ENCODE data around the gene SKAP1. TPM values are rescaled to one million over a fixed set of nuclear protein-coding genes. Genes with fewer than 3 reads are reported as not detected.

The SKAP1 gene
- total and polyA plus RNA-seq, 2 donors (not counting 1 experiment from before 2014, with no cell fraction given): not detected

DNA sequence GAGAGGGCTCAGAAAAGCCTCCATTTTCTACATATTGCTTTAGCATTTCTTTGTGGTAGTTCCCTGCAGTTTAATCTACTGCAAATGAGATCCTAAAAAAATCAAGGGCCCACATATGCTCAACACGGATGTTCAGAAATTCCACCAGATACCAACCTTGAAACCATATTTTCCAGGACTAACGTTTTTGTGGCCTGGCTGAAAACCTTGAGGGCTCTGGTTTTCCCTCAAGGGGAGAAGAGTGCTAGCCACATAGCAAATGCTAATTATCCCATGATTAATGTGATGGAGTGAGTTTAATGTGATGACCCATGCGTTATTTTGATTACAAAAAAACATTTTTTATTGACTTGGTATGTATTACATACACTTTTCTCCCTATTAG lies 253.6 kb downstream of the SKAP1 start:
- Histone ChIP-seq H3K9ac (ENCODE audit: insufficient read depth, low read length) (no peak overlapping the region), H3K4me2 (ENCODE audit: extremely low read depth, insufficient read depth, low read length) (no peak overlapping the region), H3K36me3 (ENCODE audit: control insufficient read depth, insufficient read depth, low read length) (no peaks in the 10 kb centered on the region), H3K4me3 (replicated peaks in 1 of 4; ENCODE audit: control extremely low read depth in 1 of 4, insufficient read depth in 1 of 4, low read depth in 3 of 4, low read length in 4 of 4) (no peak overlapping the region), H3K27me3 (ENCODE audit: control insufficient read depth, insufficient read depth, low read length) (peaks cover 18% of the 10 kb centered on the region), H2AFZ (ENCODE audit: low read length) (no peak overlapping the region), H3K9me3 (ENCODE audit: control insufficient read depth, insufficient read depth, low read depth, low read length) (no peaks in the 10 kb centered on the region), H3K4me1 (ENCODE audit: control insufficient read depth, extremely low read depth, insufficient read depth, low read length) (no peaks in the 10 kb centered on the region), H3K27ac (ENCODE audit: insufficient read depth, low read length) (no peak overlapping the region), H4K20me1 (ENCODE audit: control insufficient read depth, extremely low read depth, insufficient read depth, low read length) (no peaks in the 10 kb centered on the region), H3K79me2 (ENCODE audit: control insufficient read depth, insufficient read depth, low read length) (no peaks in the 10 kb centered on the region)
- DNase-seq (ENCODE audit: low read depth in 2 of 2): peak in 1 of 2 donors; percentile 34
- TF ChIP-seq, protein P1, sequence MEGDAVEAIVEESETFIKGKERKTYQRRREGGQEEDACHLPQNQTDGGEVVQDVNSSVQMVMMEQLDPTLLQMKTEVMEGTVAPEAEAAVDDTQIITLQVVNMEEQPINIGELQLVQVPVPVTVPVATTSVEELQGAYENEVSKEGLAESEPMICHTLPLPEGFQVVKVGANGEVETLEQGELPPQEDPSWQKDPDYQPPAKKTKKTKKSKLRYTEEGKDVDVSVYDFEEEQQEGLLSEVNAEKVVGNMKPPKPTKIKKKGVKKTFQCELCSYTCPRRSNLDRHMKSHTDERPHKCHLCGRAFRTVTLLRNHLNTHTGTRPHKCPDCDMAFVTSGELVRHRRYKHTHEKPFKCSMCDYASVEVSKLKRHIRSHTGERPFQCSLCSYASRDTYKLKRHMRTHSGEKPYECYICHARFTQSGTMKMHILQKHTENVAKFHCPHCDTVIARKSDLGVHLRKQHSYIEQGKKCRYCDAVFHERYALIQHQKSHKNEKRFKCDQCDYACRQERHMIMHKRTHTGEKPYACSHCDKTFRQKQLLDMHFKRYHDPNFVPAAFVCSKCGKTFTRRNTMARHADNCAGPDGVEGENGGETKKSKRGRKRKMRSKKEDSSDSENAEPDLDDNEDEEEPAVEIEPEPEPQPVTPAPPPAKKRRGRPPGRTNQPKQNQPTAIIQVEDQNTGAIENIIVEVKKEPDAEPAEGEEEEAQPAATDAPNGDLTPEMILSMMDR (conservative IDR thresholded peaks at IDR 0.05 in 1 of 2, IDR thresholded peaks at IDR 0.05 in 1 of 2; ENCODE audit: low read depth in 1 of 2, low read length in 2 of 2): no peak

DNA sequence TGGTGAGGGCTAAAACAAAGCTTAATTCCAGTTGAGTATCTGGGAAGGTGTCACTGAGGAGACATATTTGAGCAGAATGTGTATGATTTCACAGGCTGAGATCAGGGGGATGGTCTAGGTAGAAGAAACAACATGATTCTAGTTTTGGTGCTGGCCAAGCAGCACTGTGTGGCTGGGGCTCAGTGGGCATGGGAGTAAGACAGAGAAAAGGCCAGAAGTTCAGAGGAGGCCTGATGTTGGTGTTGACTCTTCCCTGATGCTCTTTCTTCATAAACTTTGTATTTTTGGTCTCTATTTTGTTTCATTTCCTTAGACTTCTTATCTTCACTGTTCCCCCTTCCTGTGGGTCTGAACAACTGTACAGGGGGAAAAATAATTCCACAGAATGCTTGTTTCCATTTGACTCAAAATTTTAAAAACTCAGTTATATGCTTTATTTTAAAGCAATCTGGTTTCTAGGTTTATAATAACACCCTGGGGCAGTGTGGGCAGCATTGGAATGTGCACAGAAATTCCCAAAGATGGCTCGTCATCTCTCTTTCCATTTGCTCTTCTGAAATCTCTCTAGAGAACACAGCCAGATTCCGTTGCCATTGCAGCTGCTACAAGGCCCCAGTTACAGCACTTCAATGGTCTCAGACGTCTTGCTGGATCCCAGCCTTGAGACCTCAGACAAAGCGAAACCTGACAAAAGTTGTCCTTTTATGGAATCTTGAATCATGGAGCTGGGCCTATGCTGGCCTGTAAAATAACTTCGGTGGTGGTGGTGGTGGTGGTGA lies 254.1 kb downstream of the SKAP1 start:
- no peak overlapping the region for H3K4me3 ChIP-seq (replicated peaks in 1 of 4; ENCODE audit: control extremely low read depth in 1 of 4, insufficient read depth in 1 of 4, low read depth in 3 of 4, low read length in 4 of 4)
- no peaks in the 10 kb centered on the region for H3K9me3 ChIP-seq (ENCODE audit: control insufficient read depth, insufficient read depth, low read depth, low read length)
- H3K27ac ChIP-seq (ENCODE audit: insufficient read depth, low read length): no peak overlapping the region
- H4K20me1 ChIP-seq (ENCODE audit: control insufficient read depth, extremely low read depth, insufficient read depth, low read length): no peaks in the 10 kb centered on the region
- H3K36me3 ChIP-seq (ENCODE audit: control insufficient read depth, insufficient read depth, low read length): no peaks in the 10 kb centered on the region
- H3K27me3 ChIP-seq (ENCODE audit: control insufficient read depth, insufficient read depth, low read length): peaks cover 17% of the 10 kb centered on the region
- H3K4me2 ChIP-seq (ENCODE audit: extremely low read depth, insufficient read depth, low read length): no peak overlapping the region
- H2AFZ ChIP-seq (ENCODE audit: low read length): no peak overlapping the region
- no peaks in the 10 kb centered on the region for H3K4me1 ChIP-seq (ENCODE audit: control insufficient read depth, extremely low read depth, insufficient read depth, low read length)
- H3K9ac ChIP-seq (ENCODE audit: insufficient read depth, low read length): no peak overlapping the region
- TF ChIP-seq, protein P1 (conservative IDR thresholded peaks at IDR 0.05 in 1 of 2, IDR thresholded peaks at IDR 0.05 in 1 of 2; ENCODE audit: low read depth in 1 of 2, low read length in 2 of 2): no peak
- TF ChIP-seq EZH2 (IDR thresholded peaks at IDR 0.05; ENCODE audit: low read length, missing control alignments): no peak
- DNase-seq (ENCODE audit: low read depth in 2 of 2): peak in 1 of 2 donors; percentile 73
- no peaks in the 10 kb centered on the region for H3K79me2 ChIP-seq (ENCODE audit: control insufficient read depth, insufficient read depth, low read length)

DNA sequence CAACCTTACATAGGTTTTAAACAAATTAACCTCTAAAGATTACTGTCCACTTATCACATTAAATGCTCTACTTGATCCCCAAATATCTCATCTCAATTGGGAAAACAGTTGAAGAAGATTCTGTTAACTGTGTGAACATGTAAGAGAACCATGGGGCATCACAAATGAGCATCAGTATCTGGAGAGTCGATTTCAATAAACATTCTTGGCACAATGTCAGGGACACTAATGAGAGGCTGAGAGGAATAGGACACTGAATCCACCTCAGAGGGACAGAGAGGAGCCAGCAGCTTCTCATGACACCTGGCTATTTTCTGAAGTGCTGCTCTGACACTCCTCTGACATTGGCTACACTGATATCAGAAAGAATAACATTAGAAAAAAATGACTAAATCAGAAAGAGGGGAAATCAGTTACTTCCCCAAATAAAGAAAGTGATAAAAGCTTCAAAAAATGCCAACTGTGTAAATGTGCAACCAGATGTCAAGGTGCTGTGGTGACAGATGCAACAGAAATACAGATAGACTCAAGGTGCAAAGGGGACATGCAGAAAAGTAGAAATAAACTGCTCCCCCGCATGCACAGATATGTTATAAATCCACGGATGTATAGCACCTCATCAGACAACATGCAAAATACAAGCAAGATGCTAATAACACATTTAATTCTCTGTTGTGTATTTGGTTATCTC lies 255.0 kb downstream of the SKAP1 start:
- Histone ChIP-seq H3K36me3 (ENCODE audit: control insufficient read depth, insufficient read depth, low read length) (no peaks in the 10 kb centered on the region), H3K27me3 (ENCODE audit: control insufficient read depth, insufficient read depth, low read length) (peaks cover 14% of the 10 kb centered on the region), H3K4me2 (ENCODE audit: extremely low read depth, insufficient read depth, low read length) (no peak overlapping the region), H3K79me2 (ENCODE audit: control insufficient read depth, insufficient read depth, low read length) (no peaks in the 10 kb centered on the region), H3K9me3 (ENCODE audit: control insufficient read depth, insufficient read depth, low read depth, low read length) (no peaks in the 10 kb centered on the region), H3K4me3 (replicated peaks in 1 of 4; ENCODE audit: control extremely low read depth in 1 of 4, insufficient read depth in 1 of 4, low read depth in 3 of 4, low read length in 4 of 4) (no peak overlapping the region), H3K27ac (ENCODE audit: insufficient read depth, low read length) (no peak overlapping the region), H4K20me1 (ENCODE audit: control insufficient read depth, extremely low read depth, insufficient read depth, low read length) (no peaks in the 10 kb centered on the region), H2AFZ (ENCODE audit: low read length) (no peak overlapping the region), H3K4me1 (ENCODE audit: control insufficient read depth, extremely low read depth, insufficient read depth, low read length) (no peaks in the 10 kb centered on the region), H3K9ac (ENCODE audit: insufficient read depth, low read length) (no peak overlapping the region)
- no peak for DNase-seq (ENCODE audit: low read depth in 2 of 2)
- TF ChIP-seq EZH2 (IDR thresholded peaks at IDR 0.05; ENCODE audit: low read length, missing control alignments): no peak
- TF ChIP-seq, protein P1 (conservative IDR thresholded peaks at IDR 0.05 in 1 of 2, IDR thresholded peaks at IDR 0.05 in 1 of 2; ENCODE audit: low read depth in 1 of 2, low read length in 2 of 2): no peak
